Left lung (tissue), 10 donors: Measurements from ENCODE around the gene AUTS2. TPM values are rescaled to one million over a fixed set of nuclear protein-coding genes. Genes with fewer than 3 reads are reported as not detected.

Experiments
- ATAC-seq: fragments of 200-7000 bp; cut with Tn5 transposase; one replicate; pipeline ENCODE4 v1.9.1; 2020; ENCODE audit warnings: moderate library complexity
- DNase-seq, 4 donors: peaks; one replicate each; pipeline ENCODE4 v3.0.0-alpha.2; 2013 to 2020
- H3K27ac ChIP-seq, 2 donors: fragments of 200-600 bp; sonication (generic) in 1 of 2; one replicate each; pipeline versions ENCODE4 v1.5.0 to v1.8.0; 2020 to 2021
- H3K27me3 ChIP-seq, 2 donors: fragments of 200-600 bp; sonication (generic) in 1 of 2; one replicate each; pipeline versions ENCODE4 v1.5.0 to v1.8.0; 2020 to 2021
- H3K36me3 ChIP-seq, 2 donors: fragments of 200-600 bp; sonication (generic) in 1 of 2; one replicate each; pipeline versions ENCODE4 v1.5.0 to v1.8.0; 2020 to 2021
- H3K4me1 ChIP-seq, 2 donors: fragments of 200-600 bp; one replicate each; pipeline ENCODE4 v1.8.0; 2021
- H3K4me3 ChIP-seq, 2 donors: fragments of 200-600 bp; sonication (generic) in 1 of 2; one replicate each; pipeline versions ENCODE4 v1.5.0 to v1.8.0; 2020 to 2021; ENCODE audit warnings: mild to moderate bottlenecking in 1 of 2
- H3K9me3 ChIP-seq, 2 donors: fragments of 200-600 bp; sonication (generic) in 1 of 2; one replicate each; pipeline versions ENCODE4 v1.5.0 to v1.8.0; 2020 to 2021
- intact Hi-C, 2 donors: fragments of 100-400 bp; cut with DNase I; formaldehyde crosslinking; loops; one replicate each; pipeline versions ENCODE4 v1.11.2 to v1.14.2; 2022
- polyA plus RNA-seq, 6 donors: library from polyadenylated mRNA; unstranded; fragments of 120-200 nt; gene quantifications; one replicate each; pipeline ENCODE4 v1.2.1, GENCODE V29; 2013; ENCODE audit not compliant: insufficient read length in 6 of 6
- total RNA-seq, 2 donors: library from RNA; stranded (reverse); fragmentation: NEBNext Ultra II Directional; extraction: Animal tissue kit (Norgen Biotek cat#: 25700); gene quantifications; one replicate each; pipeline ENCODE4 v1.2.1, GENCODE V29; 2021
- TF ChIP-seq, protein P1 (sequence below), 2 donors: fragments of 200-600 bp; sonication (generic) in 1 of 2; IDR thresholded peaks; one replicate each; pipeline versions ENCODE4 v1.5.0 to v1.8.0; 2021; ENCODE audit warnings: antibody characterized with exemption in 2 of 2
- donor health status: DM: no; HTN: yes; CAD: no.
- donor health status: DM: no; HTN: no; CAD: no.

The AUTS2 gene
- total and polyA plus RNA-seq, 8 donors: 40.4 to 119 (median 103) TPM

GRCh38 chr7:69602522-69602921, 4.2 kb downstream of the AUTS2 start:
- TF ChIP-seq, protein P1, sequence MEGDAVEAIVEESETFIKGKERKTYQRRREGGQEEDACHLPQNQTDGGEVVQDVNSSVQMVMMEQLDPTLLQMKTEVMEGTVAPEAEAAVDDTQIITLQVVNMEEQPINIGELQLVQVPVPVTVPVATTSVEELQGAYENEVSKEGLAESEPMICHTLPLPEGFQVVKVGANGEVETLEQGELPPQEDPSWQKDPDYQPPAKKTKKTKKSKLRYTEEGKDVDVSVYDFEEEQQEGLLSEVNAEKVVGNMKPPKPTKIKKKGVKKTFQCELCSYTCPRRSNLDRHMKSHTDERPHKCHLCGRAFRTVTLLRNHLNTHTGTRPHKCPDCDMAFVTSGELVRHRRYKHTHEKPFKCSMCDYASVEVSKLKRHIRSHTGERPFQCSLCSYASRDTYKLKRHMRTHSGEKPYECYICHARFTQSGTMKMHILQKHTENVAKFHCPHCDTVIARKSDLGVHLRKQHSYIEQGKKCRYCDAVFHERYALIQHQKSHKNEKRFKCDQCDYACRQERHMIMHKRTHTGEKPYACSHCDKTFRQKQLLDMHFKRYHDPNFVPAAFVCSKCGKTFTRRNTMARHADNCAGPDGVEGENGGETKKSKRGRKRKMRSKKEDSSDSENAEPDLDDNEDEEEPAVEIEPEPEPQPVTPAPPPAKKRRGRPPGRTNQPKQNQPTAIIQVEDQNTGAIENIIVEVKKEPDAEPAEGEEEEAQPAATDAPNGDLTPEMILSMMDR (IDR thresholded peaks at IDR 0.05): no peak
- peaks cover 0 to 37% of the 10 kb centered on the region in 2 donors for H3K27me3 ChIP-seq
- H3K27ac ChIP-seq: no peak overlapping the region
- intact Hi-C loops: no loop called here
- H3K36me3 ChIP-seq: no peaks in the 10 kb centered on the region
- H3K9me3 ChIP-seq: no peaks in the 10 kb centered on the region
- H3K4me1 ChIP-seq: peaks cover 8 to 15% of the 10 kb centered on the region in 2 donors
- ATAC-seq (no peak), DNase-seq (no peak)
- no peak overlapping the region for H3K4me3 ChIP-seq

- Histone ChIP-seq H3K27ac (no peak overlapping the region), H3K36me3 (no peaks in the 10 kb centered on the region), H3K27me3 (peaks cover 0 to 29% of the 10 kb centered on the region in 2 donors), H3K4me1 (peaks cover 8 to 12% of the 10 kb centered on the region in 2 donors), H3K9me3 (no peaks in the 10 kb centered on the region), H3K4me3 (no peak overlapping the region)
- TF ChIP-seq, protein P1 (IDR thresholded peaks at IDR 0.05): no peak
- intact Hi-C loops: no loop called here
- DNase-seq (no peak), ATAC-seq (peak; percentile 13)
Observed at GRCh38 chr7:69603351-69603750, 5.1 kb downstream of the AUTS2 start.

- H3K4me1 ChIP-seq: peaks cover 8 to 12% of the 10 kb centered on the region in 2 donors
- TF ChIP-seq, protein P1 (IDR thresholded peaks at IDR 0.05): no peak
- DNase-seq (no peak), ATAC-seq (no peak)
- peaks cover 0 to 22% of the 10 kb centered on the region in 2 donors for H3K27me3 ChIP-seq
- intact Hi-C loops: no loop called here
- H3K9me3 ChIP-seq: no peaks in the 10 kb centered on the region
- H3K36me3 ChIP-seq: no peaks in the 10 kb centered on the region
- H3K4me3 ChIP-seq: no peak overlapping the region
- H3K27ac ChIP-seq: no peak overlapping the region
Observed at GRCh38 chr7:69603937-69604494, 5.7 kb downstream of the AUTS2 start.

DNA sequence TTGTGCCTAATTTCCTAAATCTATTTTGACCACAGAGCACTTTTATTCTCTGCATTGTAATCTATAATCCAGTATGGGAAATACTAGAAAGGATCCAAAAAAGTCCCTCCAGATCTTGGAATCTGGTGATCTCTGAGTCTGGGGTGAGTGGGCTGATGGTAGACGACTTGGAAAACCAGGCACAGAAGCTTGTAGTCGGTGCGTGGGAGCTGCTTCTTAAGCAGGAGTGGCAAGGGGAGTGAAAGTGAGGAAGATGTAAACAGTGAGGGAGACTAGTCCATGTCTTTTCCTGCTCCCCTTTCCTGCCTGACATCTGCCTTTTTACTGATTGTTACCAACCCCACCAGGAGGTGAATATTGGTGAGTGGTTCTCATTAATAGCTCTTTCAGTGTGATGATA, 6.8 kb downstream of the AUTS2 start:
- H3K27ac ChIP-seq: no peak overlapping the region
- intact Hi-C loops: no loop called here
- DNase-seq: no peak
- no peak overlapping the region for H3K4me3 ChIP-seq
- TF ChIP-seq, protein P1 (IDR thresholded peaks at IDR 0.05): no peak
- ATAC-seq: no peak
- peaks cover 0 to 12% of the 10 kb centered on the region in 2 donors for H3K27me3 ChIP-seq
- H3K4me1 ChIP-seq: peaks cover 2 to 12% of the 10 kb centered on the region in 2 donors
- no peaks in the 10 kb centered on the region for H3K9me3 ChIP-seq
- no peaks in the 10 kb centered on the region for H3K36me3 ChIP-seq

DNA sequence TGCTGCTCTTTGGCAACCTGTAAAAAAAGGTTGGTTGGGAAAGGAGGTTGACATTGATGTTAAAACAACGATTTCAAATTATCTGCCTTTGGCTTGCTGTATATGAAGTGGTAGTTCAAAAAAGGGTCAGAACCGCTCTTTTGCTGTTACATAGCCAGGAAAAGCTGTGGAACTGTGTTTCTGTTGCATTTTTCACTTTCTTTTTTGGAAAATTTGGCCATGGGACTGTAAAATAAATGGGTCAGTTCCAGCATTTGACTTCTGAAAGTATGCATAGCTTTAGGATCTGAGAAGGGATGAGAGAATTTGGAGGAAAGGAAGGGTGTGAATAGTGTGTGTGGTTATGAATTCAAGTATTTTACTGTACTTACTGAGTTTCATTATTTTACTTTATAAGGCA, 7.3 kb downstream of the AUTS2 start:
- intact Hi-C loops: no loop called here
- peaks cover 0 to 13% of the 10 kb centered on the region in 2 donors for H3K4me1 ChIP-seq
- H3K9me3 ChIP-seq: no peaks in the 10 kb centered on the region
- ATAC-seq (no peak), DNase-seq (no peak)
- no peak overlapping the region for H3K4me3 ChIP-seq
- no peak overlapping the region for H3K27ac ChIP-seq
- TF ChIP-seq, protein P1 (IDR thresholded peaks at IDR 0.05): no peak
- H3K27me3 ChIP-seq: peaks cover 0 to 7% of the 10 kb centered on the region in 2 donors
- H3K36me3 ChIP-seq: no peaks in the 10 kb centered on the region
